AG04449 (cell line): ENCODE data around the gene SYT6.

Experiments used
- CTCF ChIA-PET: fragments of 350-600 bp; formaldehyde crosslinking; extraction: SDS; loops from one replicate; lab custom pipeline; 2021; ENCODE audit warnings: antibody characterized with exemption; lab: Yijun Ruan, JAX
- POLR2A ChIA-PET: fragments of 400-600, 350-600 bp; formaldehyde crosslinking; extraction: SDS; loops from one replicate; lab custom pipeline; 2020; ENCODE audit warnings: antibody characterized with exemption, inconsistent platforms; lab: Yijun Ruan, JAX
- DNase-seq: peaks from one replicate; pipeline ENCODE4 v3.0.0-alpha.2; 2010; ENCODE audit warnings: low read depth, low spot score
- H3K4me3 ChIP-seq: 2 replicates; pipeline ENCODE4 v1.5.1; 2011; ENCODE audit warnings: low read depth, mild to moderate bottlenecking, control low read depth, low read length
- CTCF ChIP-seq: IDR thresholded peaks from one replicate; pipeline ENCODE4 v1.5.1; 2011; ENCODE audit warnings: mild to moderate bottlenecking, moderate library complexity, low read length, control low read depth, inconsistent platforms; ENCODE audit not compliant: insufficient read depth; ENCODE audit errors: missing control alignments

Gene SYT6

DNA sequence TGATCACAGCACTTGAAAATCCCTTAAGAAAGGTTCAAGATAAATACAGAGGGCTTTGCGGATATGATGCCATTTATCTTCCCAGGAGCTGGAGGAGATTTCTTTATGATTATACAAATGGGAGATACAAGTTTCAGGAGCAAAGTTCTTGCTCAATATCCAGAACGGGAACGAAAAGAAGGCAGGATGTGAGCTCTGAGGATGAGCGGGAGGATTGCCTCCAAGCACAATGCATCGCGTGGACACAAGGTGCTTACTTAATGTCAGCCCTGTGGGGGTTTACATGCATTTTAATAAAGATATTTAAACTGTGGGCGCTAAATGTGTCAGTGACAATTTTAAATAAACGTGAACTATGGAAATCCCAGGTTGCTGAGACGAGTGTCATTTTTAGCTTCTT is 59.0 kb downstream of the SYT6 start:
- POLR2A ChIA-PET: no interaction called here
- H3K4me3 ChIP-seq: no peak overlapping the region
- DNase-seq: no peak
- CTCF ChIA-PET: no interaction called here
- no peak for TF ChIP-seq CTCF

DNA sequence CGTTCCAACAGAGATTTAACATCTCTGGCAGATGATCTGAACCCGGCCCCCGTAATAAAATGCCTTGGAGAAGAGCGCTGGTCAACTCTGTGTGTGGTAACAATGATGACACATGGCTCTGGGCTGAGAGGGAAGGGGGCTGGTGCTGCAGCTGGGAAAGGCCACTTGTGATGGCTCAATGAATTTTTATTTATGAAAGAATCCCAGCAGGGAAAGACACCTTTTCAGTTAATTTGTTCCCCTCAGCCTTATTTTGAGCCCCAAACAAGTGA is 59.4 kb downstream of the SYT6 start:
- ChIA-PET POLR2A (no interaction called here), CTCF (no interaction called here)
- no peak for TF ChIP-seq CTCF
- no peak for DNase-seq
- no peak overlapping the region for H3K4me3 ChIP-seq

DNA sequence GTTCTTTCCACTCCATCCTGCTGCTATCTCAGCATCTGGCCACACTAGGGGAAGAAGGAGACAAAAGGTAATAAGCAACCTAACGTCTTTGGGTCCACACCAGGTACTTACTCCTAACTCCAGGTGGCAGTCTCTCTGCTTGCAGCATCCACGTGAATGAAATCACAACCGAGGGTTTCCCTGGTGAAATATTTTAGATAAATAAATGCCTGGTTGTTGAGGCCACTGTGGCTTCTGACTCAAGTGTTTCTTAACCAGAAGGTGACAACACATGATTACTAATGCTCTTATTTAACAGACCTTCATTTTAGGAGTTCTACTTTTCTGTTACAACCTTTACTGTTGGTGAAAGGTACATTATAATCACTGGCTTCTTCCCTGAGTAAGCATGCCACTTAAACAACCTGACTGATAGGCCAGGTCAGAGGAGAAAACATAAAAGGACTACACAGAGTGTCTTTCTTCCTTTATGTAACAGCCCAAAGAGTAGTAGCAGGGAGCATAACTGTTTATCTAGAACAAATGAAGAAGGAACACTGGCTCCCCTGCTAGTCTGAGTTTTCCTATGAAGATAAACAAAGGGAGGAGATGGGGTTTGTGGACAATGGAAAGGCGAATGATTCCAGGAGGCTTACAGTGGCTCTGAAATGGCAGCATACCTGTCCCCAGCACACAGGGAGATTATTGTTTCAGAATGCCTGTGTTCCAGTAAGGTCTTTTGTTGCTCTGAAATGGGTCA is 59.9 kb downstream of the SYT6 start:
- no peak overlapping the region for H3K4me3 ChIP-seq
- ChIA-PET POLR2A (no interaction called here), CTCF (no interaction called here)
- TF ChIP-seq CTCF: no peak
- no peak for DNase-seq

DNA sequence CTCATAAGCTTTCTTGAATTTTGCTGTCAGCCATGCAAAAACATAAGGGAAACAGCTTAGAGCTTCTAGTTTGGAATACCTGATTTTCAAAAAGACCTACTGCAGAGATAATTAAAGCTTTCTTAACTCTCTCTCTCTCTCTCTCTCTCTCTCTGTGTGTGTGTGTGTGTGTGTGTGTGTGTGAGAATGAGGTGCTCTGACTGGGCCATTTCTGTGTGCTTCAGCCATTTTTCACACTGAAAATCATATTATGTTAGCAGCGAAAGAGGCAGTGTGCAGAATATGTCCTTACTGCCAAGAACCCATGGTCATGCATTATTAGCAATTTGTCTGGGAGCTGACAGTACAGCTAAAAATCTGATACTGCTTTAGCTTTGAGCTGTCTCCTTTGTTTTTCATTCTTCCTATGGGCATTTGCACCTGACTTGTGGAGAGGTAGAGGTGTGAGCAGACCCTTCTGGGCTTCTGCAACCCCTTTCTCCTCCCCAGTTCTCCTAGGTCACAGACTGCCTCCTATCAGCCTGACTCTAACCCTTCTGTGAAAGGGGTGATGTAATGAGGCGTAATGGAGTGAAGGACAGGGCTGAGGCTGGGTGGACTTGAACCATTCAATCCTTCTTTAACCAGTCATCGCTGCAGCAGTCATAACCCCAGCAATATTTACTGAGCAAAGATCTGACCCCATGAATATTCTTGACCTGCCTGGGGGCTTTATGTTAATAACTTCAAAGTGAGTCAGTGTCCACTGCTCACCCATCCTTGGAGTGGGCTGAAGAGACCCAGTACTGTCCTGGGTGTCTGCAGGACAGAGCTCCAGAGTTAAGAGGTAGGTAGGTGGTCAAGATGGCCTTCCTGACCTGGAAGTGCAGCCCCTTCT is 61.2 kb downstream of the SYT6 start:
- CTCF ChIA-PET: no interaction called here
- POLR2A ChIA-PET: interaction anchor here (0.7 kb wide), 1 partner anchor 39 kb away, joined by 4 read pairs; no protein-coding TSS in a partner anchor

DNA sequence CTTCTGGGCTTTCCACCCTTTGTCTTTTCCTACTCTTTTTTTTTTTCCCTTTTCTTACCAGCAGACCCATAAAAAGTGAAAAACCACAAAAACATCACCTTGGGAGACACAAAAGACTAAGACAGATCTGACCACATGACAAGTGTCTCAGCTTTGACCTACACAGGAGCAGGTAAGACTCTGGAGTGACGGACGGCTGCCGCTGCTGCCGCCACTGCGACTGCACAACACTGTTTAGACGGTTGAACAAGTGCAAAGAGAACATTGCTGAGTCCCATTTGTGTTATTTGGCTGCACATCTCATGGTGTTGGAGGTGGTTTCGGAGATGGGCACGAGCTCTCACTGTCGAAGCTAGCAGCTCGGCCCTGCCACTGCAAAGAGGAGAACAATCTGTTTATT is 62.0 kb downstream of the SYT6 start:
- CTCF ChIA-PET: interaction anchor here (0.8 kb wide), 1 partner anchor 10 kb away, joined by 3 read pairs; no protein-coding TSS in a partner anchor
- TF ChIP-seq CTCF: no peak
- H3K4me3 ChIP-seq: no peak overlapping the region
- no peak for DNase-seq
- POLR2A ChIA-PET: interaction anchor here (0.7 kb wide), 1 partner anchor 40 kb away, joined by 4 read pairs; no protein-coding TSS in a partner anchor

More for the DNA sequence above, 61.2 kb downstream of the SYT6 start:
- DNase-seq: no peak
- TF ChIP-seq CTCF: no peak
- H3K4me3 ChIP-seq: no peak overlapping the region
